Ovary (tissue), 9 donors: ENCODE data around the gene PANX1. TPM values are rescaled to one million over a fixed set of nuclear protein-coding genes. Genes with fewer than 3 reads are reported as not detected.

Experiments
- DNase-seq, 5 donors: peaks; one replicate each; pipeline ENCODE4 v3.0.0-alpha.2; 2019 to 2020
- H3K27ac ChIP-seq, 2 donors: fragments of 200-600 bp; one replicate each; pipeline versions ENCODE4 v1.5.1 to v1.8.0; 2019 to 2022
- H3K27me3 ChIP-seq: fragments of 200-600 bp; one replicate; pipeline ENCODE4 v1.8.0; 2022
- H3K36me3 ChIP-seq: fragments of 200-600 bp; sonication (generic); one replicate; pipeline ENCODE4 v1.5.1; 2019
- H3K4me1 ChIP-seq: one replicate; pipeline ENCODE4 v1.8.1; 2013; ENCODE audit warnings: mild to moderate bottlenecking, moderate library complexity; ENCODE audit not compliant: insufficient read depth
- H3K4me3 ChIP-seq: fragments of 200-600 bp; sonication (generic); one replicate; pipeline ENCODE4 v1.5.1; 2017
- H3K9me3 ChIP-seq, 2 donors: fragments of 200-600 bp in 1 of 2; sonication (generic) in 1 of 2; one replicate each; pipeline versions ENCODE4 v1.5.1 to v1.8.1; 2013 to 2019; ENCODE audit warnings: mild to moderate bottlenecking in 1 of 2, moderate library complexity in 1 of 2
- EP300 ChIP-seq: sonication (generic); formaldehyde crosslinking; IDR thresholded peaks from one replicate; pipeline ENCODE4 v1.6.1; 2017; ENCODE audit warnings: antibody characterized with exemption
- POLR2A ChIP-seq: fragments of 450-650 bp; IDR thresholded peaks from one replicate; pipeline ENCODE4 v1.6.1; 2017; ENCODE audit warnings: antibody characterized with exemption, mild to moderate bottlenecking, moderate library complexity
- WGBS, 3 donors: extraction: QIAGEN DNeasy Blood & Tissue Kit in 1 of 3; methylation state at CpG; one replicate each; pipeline versions ENCODE4 v1.1.5 to v1.1.7; 2013 to 2017; 5-methylcytosine and 5-hydroxymethylcytosine counted together
- intact Hi-C, 4 donors: fragments of 100-400 bp; cut with DNase I; formaldehyde crosslinking; loops; one replicate each; pipeline versions ENCODE4 v1.11.0 to v1.15.1; 2022 to 2023
- polyA plus RNA-seq, 2 donors: library from polyadenylated mRNA; stranded (reverse); fragments of 200-250 nt in 1 of 2; fragments of 350-450 nt in 1 of 2; fragmentation: Illumina TruSeq in 1 of 2; extraction: RNeasy Lipid Tissue Mini Kit (QIAGEN cat#74804) in 1 of 2; gene quantifications; one replicate each; pipeline ENCODE4 v1.2.3, GENCODE V29; 2013 to 2014
- total RNA-seq, 7 donors: library from RNA; depleted of rRNA in 2 of 7; stranded (reverse); fragments of >200 nt in 2 of 7; fragmentation: NEBNext Ultra II Directional in 3 of 7; extraction: Animal tissue kit (Norgen Biotek cat#: 25700) in 3 of 7; gene quantifications; one replicate each; pipeline versions ENCODE4 v1.1.0 to v1.2.4, GENCODE V29; 2016 to 2023
- TF ChIP-seq, protein P1 (sequence below), 3 donors: fragments of 450-650 bp in 2 of 3; fragments of 200-600 bp in 1 of 3; IDR thresholded peaks; one replicate each; pipeline versions ENCODE4 v1.5.1 to v1.8.0; 2016 to 2022; ENCODE audit warnings: antibody characterized with exemption in 3 of 3, mild to moderate bottlenecking in 1 of 3
- donor health status: DM: no; HTN: no; CAD: no; lungs with moderate emphysema.
- donor health status: DM: no; HTN: no; CAD: no.
- donor health status: Bipolar disorder and iron deficiency.
- donor health status: DM: yes; HTN: yes; CAD: no.
- donor health status: DM: no; HTN: no; CAD: no.
- donor health status: DM: yes; HTN: yes; CAD: no.

The PANX1 gene
- total and polyA plus RNA-seq, 9 donors: 4.9 to 37.9 (median 12.7) TPM

DNA sequence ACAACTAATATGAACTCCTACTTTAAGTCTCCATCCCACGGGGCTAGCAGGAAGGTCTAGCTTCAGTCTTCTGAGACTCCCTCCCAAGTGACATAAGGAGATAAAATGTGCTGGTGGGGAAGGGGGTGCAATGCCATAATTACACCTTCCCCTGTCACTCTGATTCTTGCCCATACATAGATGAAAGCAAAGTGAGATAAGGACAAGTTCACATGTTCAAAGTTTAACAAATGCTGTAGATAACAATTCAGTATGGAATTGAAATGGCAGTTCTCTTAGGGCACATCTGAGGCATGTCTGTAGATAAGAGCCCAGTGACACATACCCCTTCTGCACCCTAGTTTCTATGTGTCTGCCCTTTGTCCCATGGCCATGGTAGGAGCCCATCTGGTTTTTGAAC lies 38.2 kb upstream of the PANX1 start:
- intact Hi-C loops: no loop called here
- DNase-seq: no peak

DNA sequence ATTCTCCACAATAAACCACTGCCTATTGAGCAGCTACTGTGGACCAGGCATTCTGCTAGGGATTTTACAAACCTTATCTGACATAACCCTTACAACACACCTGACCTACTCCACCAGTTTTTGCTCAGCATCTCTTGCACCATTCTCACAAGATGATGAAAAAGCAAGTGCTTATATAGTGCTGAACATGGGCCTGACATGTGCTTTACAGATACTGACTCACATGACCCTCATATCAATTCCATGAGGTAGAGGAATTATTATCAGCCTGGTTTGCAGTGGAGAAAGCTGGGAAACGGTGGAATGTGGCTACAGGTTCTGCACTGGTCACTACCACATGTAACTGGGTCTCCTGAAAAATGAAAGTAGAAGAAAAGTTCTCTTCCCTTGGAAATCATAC lies 37.5 kb upstream of the PANX1 start:
- Histone ChIP-seq H3K4me1 (no peaks in the 10 kb centered on the region), H3K36me3 (no peaks in the 10 kb centered on the region), H3K9me3 (no peaks in the 10 kb centered on the region), H3K27ac (no peak overlapping the region), H3K27me3 (no peaks in the 10 kb centered on the region), H3K4me3 (no peak overlapping the region)
- DNase-seq: no peak
- WGBS, 3 donors: 50 to 94% (median 77%) methylated on average over 1 of the region's 1 CpG
- no peak for TF ChIP-seq EP300
- TF ChIP-seq, protein P1, sequence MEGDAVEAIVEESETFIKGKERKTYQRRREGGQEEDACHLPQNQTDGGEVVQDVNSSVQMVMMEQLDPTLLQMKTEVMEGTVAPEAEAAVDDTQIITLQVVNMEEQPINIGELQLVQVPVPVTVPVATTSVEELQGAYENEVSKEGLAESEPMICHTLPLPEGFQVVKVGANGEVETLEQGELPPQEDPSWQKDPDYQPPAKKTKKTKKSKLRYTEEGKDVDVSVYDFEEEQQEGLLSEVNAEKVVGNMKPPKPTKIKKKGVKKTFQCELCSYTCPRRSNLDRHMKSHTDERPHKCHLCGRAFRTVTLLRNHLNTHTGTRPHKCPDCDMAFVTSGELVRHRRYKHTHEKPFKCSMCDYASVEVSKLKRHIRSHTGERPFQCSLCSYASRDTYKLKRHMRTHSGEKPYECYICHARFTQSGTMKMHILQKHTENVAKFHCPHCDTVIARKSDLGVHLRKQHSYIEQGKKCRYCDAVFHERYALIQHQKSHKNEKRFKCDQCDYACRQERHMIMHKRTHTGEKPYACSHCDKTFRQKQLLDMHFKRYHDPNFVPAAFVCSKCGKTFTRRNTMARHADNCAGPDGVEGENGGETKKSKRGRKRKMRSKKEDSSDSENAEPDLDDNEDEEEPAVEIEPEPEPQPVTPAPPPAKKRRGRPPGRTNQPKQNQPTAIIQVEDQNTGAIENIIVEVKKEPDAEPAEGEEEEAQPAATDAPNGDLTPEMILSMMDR (IDR thresholded peaks at IDR 0.05): no peak
- TF ChIP-seq POLR2A: no peak
- intact Hi-C loops: no loop called here

More for the DNA sequence above, 38.2 kb upstream of the PANX1 start:
- Histone ChIP-seq H3K27me3 (no peaks in the 10 kb centered on the region), H3K9me3 (no peaks in the 10 kb centered on the region), H3K27ac (no peak overlapping the region), H3K4me3 (no peak overlapping the region), H3K4me1 (no peaks in the 10 kb centered on the region), H3K36me3 (no peaks in the 10 kb centered on the region)
- TF ChIP-seq POLR2A (no peak), EP300 (no peak)
- TF ChIP-seq, protein P1 (IDR thresholded peaks at IDR 0.05): no peak
- WGBS, 3 donors: 62 to 78% (median 74%) methylated on average over 1 of the region's 1 CpG

DNA sequence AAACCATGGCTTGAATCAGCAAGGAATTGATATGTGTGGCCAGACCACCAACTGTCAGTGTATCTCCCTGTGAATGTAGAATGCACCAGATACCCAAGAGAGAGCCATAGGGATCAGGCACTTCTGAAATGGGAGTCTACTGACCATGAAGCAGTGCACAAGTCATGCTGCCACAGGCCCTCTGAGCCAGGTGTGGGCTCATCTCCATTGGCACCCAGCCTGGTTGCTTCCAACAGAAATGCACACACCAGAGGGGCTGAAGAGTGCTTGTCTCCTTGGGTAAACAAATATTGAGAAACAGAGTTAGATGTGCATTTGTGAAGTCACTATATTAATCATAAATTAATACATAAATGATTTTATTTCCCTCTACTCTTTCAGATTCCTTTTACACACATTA lies 28.4 kb upstream of the PANX1 start:
- Histone ChIP-seq H3K36me3 (no peaks in the 10 kb centered on the region), H3K27me3 (no peaks in the 10 kb centered on the region), H3K27ac (no peak overlapping the region), H3K4me1 (no peaks in the 10 kb centered on the region), H3K4me3 (no peak overlapping the region), H3K9me3 (no peaks in the 10 kb centered on the region)
- TF ChIP-seq POLR2A: no peak
- TF ChIP-seq, protein P1 (IDR thresholded peaks at IDR 0.05): no peak
- intact Hi-C loops: no loop called here
- DNase-seq: no peak

DNA sequence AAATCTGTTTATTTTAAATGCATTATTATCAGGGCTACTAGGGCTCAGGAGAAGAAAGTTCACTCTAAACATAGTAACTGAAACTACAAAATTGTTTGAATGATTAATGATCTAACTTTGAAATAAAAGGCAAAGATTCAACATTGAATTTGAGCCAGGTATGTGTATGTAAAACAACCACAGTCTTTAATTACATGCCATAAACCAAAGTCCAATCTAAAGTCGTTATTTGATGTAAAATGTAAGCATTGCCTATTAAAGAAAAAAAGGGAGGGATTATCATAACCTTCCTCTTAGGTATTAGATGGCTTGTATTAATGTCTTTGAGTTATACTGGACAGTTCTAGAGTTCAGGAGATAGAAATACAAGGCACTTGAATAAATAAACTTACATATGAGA lies 25.2 kb upstream of the PANX1 start:
- DNase-seq: no peak
- TF ChIP-seq EP300: no peak
- no peak for TF ChIP-seq POLR2A
- TF ChIP-seq, protein P1 (IDR thresholded peaks at IDR 0.05): no peak
- WGBS, 3 donors: 8 to 24% (median 19%) methylated on average over 1 of the region's 1 CpG
- intact Hi-C loops: no loop called here
- no peaks in the 10 kb centered on the region for H3K9me3 ChIP-seq
- H3K36me3 ChIP-seq: no peaks in the 10 kb centered on the region
- H3K27me3 ChIP-seq: no peaks in the 10 kb centered on the region
- H3K4me3 ChIP-seq: no peak overlapping the region
- no peaks in the 10 kb centered on the region for H3K4me1 ChIP-seq
- H3K27ac ChIP-seq: no peak overlapping the region

DNA sequence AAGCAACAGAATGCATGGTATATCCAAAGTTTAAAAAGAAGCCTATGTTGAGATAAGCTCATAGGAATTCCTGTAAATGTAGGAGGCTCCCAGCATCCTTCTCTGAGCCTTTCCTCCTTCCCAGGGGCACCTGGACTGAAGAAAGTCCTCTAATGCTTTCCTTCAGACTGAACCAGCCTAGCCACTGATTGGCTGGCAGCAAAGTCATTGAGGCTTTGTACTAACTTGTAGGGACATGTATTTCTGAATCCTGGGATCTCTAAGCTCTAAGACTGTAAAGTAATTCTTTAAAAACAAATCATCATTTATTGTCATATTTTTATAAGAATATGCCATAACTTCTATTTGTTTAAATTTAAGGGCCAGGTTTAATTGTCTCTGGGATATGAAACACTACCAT lies 23.9 kb upstream of the PANX1 start:
- no peak overlapping the region for H3K4me3 ChIP-seq
- no peaks in the 10 kb centered on the region for H3K9me3 ChIP-seq
- no peaks in the 10 kb centered on the region for H3K27me3 ChIP-seq
- no peaks in the 10 kb centered on the region for H3K36me3 ChIP-seq
- intact Hi-C loops: no loop called here
- H3K4me1 ChIP-seq: no peaks in the 10 kb centered on the region
- TF ChIP-seq, protein P1 (IDR thresholded peaks at IDR 0.05): no peak
- TF ChIP-seq EP300 (no peak), POLR2A (no peak)
- DNase-seq: no peak
- H3K27ac ChIP-seq: no peak overlapping the region
